H1 (cell line): ENCODE measurements around the gene NOTUM. TPM values are rescaled to one million over a fixed set of nuclear protein-coding genes. Genes with fewer than 3 reads are reported as not detected.

Source experiments
- CTCF ChIA-PET: fragments of 300-600 bp; sonication (Branson Sonifier 250); formaldehyde crosslinking; loops from one replicate; lab custom pipeline; 2021; ENCODE audit not compliant: partially characterized antibody; lab: Charles Lee
- POLR2A ChIA-PET: fragments of 300-600 bp; sonication (Branson Sonifier 250); formaldehyde crosslinking; loops from one replicate; lab custom pipeline; 2021; ENCODE audit warnings: inconsistent platforms; ENCODE audit not compliant: partially characterized antibody; lab: Charles Lee
- DNase-seq, 2 experiments: peaks; one replicate each; pipeline versions ENCODE4 v3.0.0 to v3.0.0-alpha.2; 2010 to 2022; ENCODE audit warnings: low spot score in 2 of 2, low read depth in 1 of 2, mixed read lengths in 1 of 2
- FAIRE-seq: peaks from 2 replicates; lab custom pipeline; 2011; peaks lifted over from hg19 to GRCh38; lab: Jason Lieb, UNC
- H2AFZ ChIP-seq: 2 replicates; pipeline ENCODE4 v1.8.1; 2012; ENCODE audit warnings: low read length, inconsistent platforms
- H2AK5ac ChIP-seq: 2 replicates; pipeline ENCODE4 v1.6.1; 2013; ENCODE audit warnings: low read depth, low read length
- H2BK120ac ChIP-seq: replicated peaks from 2 replicates; pipeline ENCODE3; 2013; ENCODE audit warnings: low read depth, low read length, inconsistent platforms
- H2BK12ac ChIP-seq: 2 replicates; pipeline ENCODE4 v1.6.1; 2013; ENCODE audit warnings: low read depth, low read length
- H2BK15ac ChIP-seq: 2 replicates; pipeline ENCODE4 v1.6.1; 2013; ENCODE audit warnings: low read length
- H2BK20ac ChIP-seq: 2 replicates; pipeline ENCODE4 v1.6.1; 2013; ENCODE audit warnings: low read length
- H2BK5ac ChIP-seq: 2 replicates; pipeline ENCODE4 v1.6.1; 2013; ENCODE audit warnings: low read depth, low read length
- H3K14ac ChIP-seq: 2 replicates; pipeline ENCODE4 v1.6.1; 2013; ENCODE audit warnings: inconsistent platforms; ENCODE audit not compliant: insufficient read length
- H3K18ac ChIP-seq: 2 replicates; pipeline ENCODE4 v1.6.1; 2013; ENCODE audit warnings: low read length; ENCODE audit errors: extremely low read depth
- H3K23ac ChIP-seq: 2 replicates; pipeline ENCODE4 v1.6.1; 2013; ENCODE audit warnings: inconsistent platforms; ENCODE audit not compliant: insufficient read length
- H3K23me2 ChIP-seq: 2 replicates; pipeline ENCODE4 v1.6.1; 2013; ENCODE audit warnings: low read depth, low read length
- H3K27ac ChIP-seq: 2 replicates; pipeline ENCODE4 v1.6.1; 2011; ENCODE audit warnings: low read depth, low read length, inconsistent platforms
- H3K27me3 ChIP-seq, 4 experiments: replicated peaks in 1 of 4; 1 replicate in 1 of 4; 2 replicates in 3 of 4; pipeline versions ENCODE4 v1.6.1 to v1.8.1; 2011 to 2013; ENCODE audit warnings: low read length in 3 of 4, mild to moderate bottlenecking in 3 of 4, inconsistent platforms in 2 of 4, mixed read lengths in 2 of 4, moderate library complexity in 1 of 4; ENCODE audit not compliant: control insufficient read depth in 3 of 4, insufficient read depth in 3 of 4; ENCODE audit errors: extremely low read depth in 1 of 4
- H3K36me3 ChIP-seq, 4 experiments: 2 replicates each; pipeline versions ENCODE4 v1.6.1 to v1.8.1; 2011 to 2013; ENCODE audit warnings: mild to moderate bottlenecking in 4 of 4, low read length in 3 of 4, moderate library complexity in 2 of 4, control low read depth in 1 of 4, inconsistent platforms in 1 of 4; ENCODE audit not compliant: insufficient read depth in 4 of 4, control insufficient read depth in 2 of 4
- H3K4ac ChIP-seq: replicated peaks from 2 replicates; pipeline ENCODE3; 2013; ENCODE audit warnings: low read length, low read depth, mixed read lengths, inconsistent platforms; ENCODE audit not compliant: insufficient read length
- H3K4me1 ChIP-seq, 4 experiments: replicated peaks in 1 of 4; 1 replicate in 1 of 4; 2 replicates in 3 of 4; pipeline versions ENCODE4 v1.6.1 to v1.8.1; 2011 to 2013; ENCODE audit warnings: low read length in 3 of 4, inconsistent platforms in 2 of 4, mixed read lengths in 1 of 4; ENCODE audit not compliant: insufficient read depth in 4 of 4, control insufficient read depth in 3 of 4
- H3K4me2 ChIP-seq, 2 experiments: 2 replicates each; pipeline versions ENCODE4 v1.6.1 to v1.8.1; 2011 to 2013; ENCODE audit warnings: low read depth in 2 of 2, low read length in 2 of 2, control low read depth in 1 of 2, inconsistent platforms in 1 of 2, mild to moderate bottlenecking in 1 of 2; ENCODE audit not compliant: insufficient read depth in 1 of 2
- H3K4me3 ChIP-seq, 4 experiments: fragments of 200-600, 300-600 bp in 1 of 4; sonication (generic), shearing (Covaris generic), sonication (Bioruptor Twin) in 1 of 4; 2 replicates each; pipeline versions ENCODE4 v1.5.1 to v1.8.1; 2011 to 2016; ENCODE audit warnings: low read length in 4 of 4, low read depth in 3 of 4, control low read depth in 2 of 4, inconsistent platforms in 2 of 4, mild to moderate bottlenecking in 2 of 4, mixed read lengths in 1 of 4, moderate library complexity in 1 of 4; ENCODE audit not compliant: insufficient read depth in 2 of 4; ENCODE audit errors: extremely low read depth in 1 of 4
- H3K56ac ChIP-seq: replicated peaks from 2 replicates; pipeline ENCODE3; 2013; ENCODE audit warnings: low read depth, mild to moderate bottlenecking, mixed read lengths, low read length, inconsistent platforms; ENCODE audit not compliant: insufficient read length
- H3K79me1 ChIP-seq: 2 replicates; pipeline ENCODE4 v1.6.1; 2013; ENCODE audit warnings: low read depth, low read length, control low read depth
- H3K79me2 ChIP-seq, 2 experiments: 2 replicates each; pipeline versions ENCODE4 v1.6.1 to v1.8.1; 2012 to 2013; ENCODE audit warnings: low read length in 2 of 2, mild to moderate bottlenecking in 2 of 2, inconsistent platforms in 1 of 2; ENCODE audit not compliant: insufficient read depth in 2 of 2, control insufficient read depth in 1 of 2
- H3K9ac ChIP-seq, 4 experiments: replicated peaks in 1 of 4; 1 replicate in 1 of 4; 2 replicates in 3 of 4; pipeline versions ENCODE4 v1.6.1 to v1.8.1; 2011 to 2013; ENCODE audit warnings: low read depth in 3 of 4, low read length in 3 of 4, control low read depth in 2 of 4, mild to moderate bottlenecking in 2 of 4, moderate library complexity in 2 of 4, inconsistent platforms in 1 of 4; ENCODE audit errors: extremely low read depth in 1 of 4
- H3K9me3 ChIP-seq, 2 experiments: 2 replicates each; pipeline versions ENCODE4 v1.6.1 to v1.8.1; 2012 to 2013; ENCODE audit warnings: mild to moderate bottlenecking in 2 of 2, moderate library complexity in 2 of 2, control low read depth in 1 of 2, inconsistent platforms in 1 of 2, low read depth in 1 of 2, low read length in 1 of 2, mixed read lengths in 1 of 2; ENCODE audit not compliant: insufficient read depth in 2 of 2
- H4K20me1 ChIP-seq, 2 experiments: replicated peaks in 1 of 2; 2 replicates each; pipeline versions ENCODE3 to v1.8.1; 2011 to 2013; ENCODE audit warnings: inconsistent platforms in 2 of 2, low read length in 2 of 2, mild to moderate bottlenecking in 1 of 2; ENCODE audit not compliant: insufficient read depth in 2 of 2, control insufficient read depth in 1 of 2
- H4K5ac ChIP-seq: 2 replicates; pipeline ENCODE4 v1.6.1; 2013; ENCODE audit warnings: low read length, low read depth, mixed read lengths, inconsistent platforms; ENCODE audit not compliant: insufficient read length
- H4K8ac ChIP-seq: 2 replicates; pipeline ENCODE4 v1.8.0; 2013; ENCODE audit warnings: mild to moderate bottlenecking, moderate library complexity, low read length, inconsistent platforms; ENCODE audit not compliant: insufficient read depth; ENCODE audit errors: extremely low read depth
- H4K91ac ChIP-seq: replicated peaks from 2 replicates; pipeline ENCODE3; 2013; ENCODE audit warnings: low read length, mixed read lengths, inconsistent platforms; ENCODE audit not compliant: insufficient read length
- EP300 ChIP-seq, 2 experiments: IDR thresholded peaks; 1 replicate in 1 of 2; 2 replicates in 1 of 2; pipeline ENCODE4 v1.6.1; 2011 to 2012; ENCODE audit warnings: low read depth in 2 of 2, low read length in 2 of 2, mild to moderate bottlenecking in 2 of 2, borderline replicate concordance in 1 of 2, inconsistent platforms in 1 of 2, moderate library complexity in 1 of 2
- GABPA ChIP-seq: IDR thresholded peaks from 2 replicates; pipeline ENCODE4 v1.6.1; 2011; ENCODE audit warnings: mild to moderate bottlenecking, low read length, moderate library complexity, borderline replicate concordance; ENCODE audit not compliant: insufficient read depth
- POLR2A ChIP-seq, 2 experiments: IDR thresholded peaks; 1 replicate in 1 of 2; 2 replicates in 1 of 2; pipeline ENCODE4 v1.6.1; 2011; ENCODE audit warnings: low read depth in 2 of 2, low read length in 2 of 2, mild to moderate bottlenecking in 2 of 2; ENCODE audit errors: control extremely low read depth in 1 of 2
- POLR2AphosphoS5 ChIP-seq: IDR thresholded peaks from 2 replicates; pipeline ENCODE4 v1.6.1; 2011; ENCODE audit warnings: low read depth, low read length
- SP2 ChIP-seq: IDR thresholded peaks from 2 replicates; pipeline ENCODE4 v1.6.1; 2012; ENCODE audit warnings: mild to moderate bottlenecking, low read length, inconsistent platforms
- TEAD4 ChIP-seq: IDR thresholded peaks from 2 replicates; pipeline ENCODE4 v1.6.1; 2012; ENCODE audit warnings: low read depth, low read length, inconsistent platforms, mixed read lengths
- WGBS, 2 experiments: shearing (Covaris generic) in 1 of 2; methylation state at CpG; one replicate each; pipeline versions ENCODE4 v1.1.6 to v1.1.7; 2013 to 2015; ENCODE audit warnings: low lambda C conversion rate in 2 of 2, mixed read lengths in 2 of 2, inconsistent platforms in 1 of 2, low coverage in 1 of 2, missing lambda C conversion rate in 1 of 2; ENCODE audit not compliant: insufficient replicate concordance in 2 of 2, insufficient coverage in 1 of 2, insufficient read length in 1 of 2; ENCODE audit errors: extremely low coverage in 1 of 2, missing lambda C conversion rate in 1 of 2; 5-methylcytosine and 5-hydroxymethylcytosine counted together
- polyA plus RNA-seq, 7 experiments: library from polyadenylated mRNA; depleted of rRNA in 3 of 7; stranded (reverse) in 5 of 7; unstranded in 2 of 7; fragments of >200 nt in 5 of 7; fragments of 200-250 nt in 2 of 7; gene quantifications; 1 replicate in 5 of 7; 2 replicates in 1 of 7; 4 replicates in 1 of 7; pipeline versions ENCODE4 v1.2.1 to v1.2.3, GENCODE V29; 2011 to 2013; ENCODE audit warnings: missing spikeins in 2 of 7, mixed read lengths in 2 of 7
- total RNA-seq: library from RNA; stranded (reverse); fragmentation: NEBNext Ultra II Directional; extraction: Animal tissue kit (Norgen Biotek cat#: 25700); gene quantifications from 2 replicates; pipeline ENCODE4 v1.2.1, GENCODE V29; 2021

The NOTUM gene
- total and polyA plus RNA-seq, 2 of the 8 experiments (the other 6 are each of a cell fraction or from before 2014, with no cell fraction given), result 0.45 to 0.76 TPM

GRCh38 chr17:81917565-81918332 is 43.2 kb downstream of the NOTUM start, which contains the start of gene SIRT7:
TSS of gene SIRT7 (minus strand) at chr17:81918176. CDS start at chr17:81918131, 45 bp downstream.
- H4K8ac ChIP-seq, result peak within 1 kb of the TSS; percentile 60
- H3K4ac ChIP-seq, result no peak within 1 kb of the TSS
- H4K5ac ChIP-seq, result no peak within 1 kb of the TSS
- H3K23me2 ChIP-seq, result peaks cover 5% of the 10 kb centered on the region
- H3K79me1 ChIP-seq, result peaks cover 24% of the 10 kb centered on the region
- H2BK12ac ChIP-seq, result 0 out of 2 replicates have a peak within 1 kb of the TSS, but pooled peaks have one; percentile 23
- H3K9me3 ChIP-seq, result no peaks in the 10 kb centered on the region
- H3K56ac ChIP-seq, result no peak within 1 kb of the TSS
- ChIA-PET POLR2A (interaction anchor here (0.6 to 8.7 kb wide), 14 partner anchors 9 to 275 kb away, joined by 3 to 135 read pairs (median 4); partner anchors contain the start of genes MAFG and PYCR1), CTCF (interaction anchor here (1.0 to 2.2 kb wide), 6 partner anchors 7 to 113 kb away, joined by 3 to 7 read pairs (median 4); partner anchors contain the start of gene ARHGDIA)
- H2BK5ac ChIP-seq, result no peak within 1 kb of the TSS
- no peak within 1 kb of the TSS for H2AK5ac ChIP-seq
- H3K27ac ChIP-seq, result peak within 1 kb of the TSS; percentile 18; the same call in 1 of the 2 replicates
- H3K9ac ChIP-seq, result peak within 1 kb of the TSS; percentile 5 to 87 (median 58)
- H3K18ac ChIP-seq, result no peak within 1 kb of the TSS
- WGBS, 2 experiments, result 4% methylated on average over 32 of the region's 94 CpGs; no CpG with 5 or more reads in 1 of the 2 experiments
- no peak for FAIRE-seq
- H2BK20ac ChIP-seq, result no peak within 1 kb of the TSS
- H3K4me3 ChIP-seq, result peak within 1 kb of the TSS; percentile 64 to 90 (median 75)
- peaks cover 0 to 13% (median 5%) of the 10 kb centered on the region in 4 experiments; a peak in 6 of 7 replicates for H3K4me1 ChIP-seq
- no peak within 1 kb of the TSS for H3K14ac ChIP-seq
- no peaks in the 10 kb centered on the region for H3K27me3 ChIP-seq
- no peak within 1 kb of the TSS for H4K91ac ChIP-seq
- peaks cover 11 to 43% (median 28%) of the 10 kb centered on the region in 4 experiments for H3K36me3 ChIP-seq
- no peak within 1 kb of the TSS for H3K23ac ChIP-seq
- H3K4me2 ChIP-seq, result peak within 1 kb of the TSS; percentile 71 to 87
- DNase-seq, result peak in 1 of 2 experiments; percentile 83
- peaks cover 7 to 50% of the 10 kb centered on the region in 2 experiments; a peak in 3 of 4 replicates for H3K79me2 ChIP-seq
- H2BK120ac ChIP-seq, result no peak within 1 kb of the TSS
- H2BK15ac ChIP-seq, result no peak within 1 kb of the TSS; the same call in 1 of the 2 replicates
- H2AFZ ChIP-seq, result no peak within 1 kb of the TSS
- peaks cover 15 to 41% of the 10 kb centered on the region in 2 experiments for H4K20me1 ChIP-seq
- no peak for TF ChIP-seq TEAD4
- TF ChIP-seq POLR2A (IDR thresholded peaks at IDR 0.05; ENCODE audit: control extremely low read depth in 1 of 2, low read depth in 2 of 2, low read length in 2 of 2), result peak in 1 of 2 experiments; percentile 59; a peak in 1 of 3 replicates
- peak; percentile 66 for TF ChIP-seq POLR2AphosphoS5
- TF ChIP-seq EP300 (IDR thresholded peaks at IDR 0.05; ENCODE audit: borderline replicate concordance in 1 of 2, low read depth in 2 of 2, low read length in 2 of 2), result no peak
- peak; percentile 74; the same call in 1 of the 2 replicates for TF ChIP-seq GABPA
- TF ChIP-seq SP2, result no peak
